Hepatocyte (in vitro differentiated cells): ENCODE measurements around the gene KRT8.

Experiments
- CTCF ChIP-seq: fragments of 200-600 bp; sonication (generic); IDR thresholded peaks from 2 replicates; pipeline ENCODE4 v1.5.1; 2016; ENCODE audit warnings: antibody characterized with exemption, mild to moderate bottlenecking; ENCODE audit not compliant: poor library complexity
- EZH2 ChIP-seq: fragments of 200-600 bp; sonication (generic); IDR thresholded peaks from 2 replicates; pipeline ENCODE4 v1.6.1; 2016; ENCODE audit warnings: antibody characterized with exemption, mild to moderate bottlenecking, borderline replicate concordance
- EZH2phosphoT487 ChIP-seq: fragments of 200-600 bp; sonication (generic); IDR thresholded peaks from one replicate; pipeline ENCODE4 v1.6.1; 2018; ENCODE audit warnings: antibody characterized with exemption, mild to moderate bottlenecking, low read depth, moderate library complexity; ENCODE audit not compliant: unreplicated experiment, severe bottlenecking

- TF ChIP-seq CTCF (no peak), EZH2 (no peak), EZH2phosphoT487 (no peak)
Observed at GRCh38 chr12:52900166-52900895, 4.5 kb downstream of the KRT8 start.
